OCI-LY1 (cell line): Measurements from ENCODE around the gene WFDC6.

Experiments
- H2AFZ ChIP-seq: fragments of 200-600 bp; sonication (generic), shearing (Covaris generic); 2 replicates; pipeline ENCODE4 v1.6.0; 2014; ENCODE audit warnings: antibody characterized with exemption, mild to moderate bottlenecking, low read length
- H3F3A ChIP-seq: fragments of 200-600 bp; sonication (generic), shearing (Covaris generic); 2 replicates; pipeline ENCODE4 v1.6.0; 2014; ENCODE audit warnings: mild to moderate bottlenecking, antibody characterized with exemption, low read length, moderate library complexity; ENCODE audit not compliant: insufficient read depth
- H3K27ac ChIP-seq: fragments of 200-600 bp; sonication (generic); 2 replicates; pipeline ENCODE4 v1.5.1; 2014; ENCODE audit warnings: low read length, mixed run types, mild to moderate bottlenecking, low read depth; ENCODE audit not compliant: poor library complexity, severe bottlenecking
- H3K27me3 ChIP-seq: fragments of 200-600 bp; sonication (generic); 2 replicates; pipeline ENCODE4 v1.6.0; 2014; ENCODE audit warnings: antibody characterized with exemption, mild to moderate bottlenecking, low read length, moderate library complexity; ENCODE audit not compliant: insufficient read depth
- H3K36me3 ChIP-seq: fragments of 200-600 bp; sonication (generic); 2 replicates; pipeline ENCODE4 v1.6.1; 2014; ENCODE audit warnings: mild to moderate bottlenecking, antibody characterized with exemption, low read length, moderate library complexity, mixed read lengths; ENCODE audit not compliant: insufficient read depth
- H3K4me1 ChIP-seq: fragments of 200-600 bp; sonication (generic); 2 replicates; pipeline ENCODE4 v1.5.1; 2014; ENCODE audit warnings: mild to moderate bottlenecking, low read length, moderate library complexity; ENCODE audit not compliant: insufficient read depth, severe bottlenecking
- H3K4me2 ChIP-seq: fragments of 200-600 bp; sonication (generic), shearing (Covaris generic); 2 replicates; pipeline ENCODE4 v1.6.1; 2014; ENCODE audit warnings: low read length
- H3K4me3 ChIP-seq: fragments of 200-600 bp; sonication (generic); 2 replicates; pipeline ENCODE4 v1.5.1; 2014; ENCODE audit warnings: low read length, low read depth, mild to moderate bottlenecking, mixed read lengths; ENCODE audit not compliant: poor library complexity, severe bottlenecking
- H3K79me2 ChIP-seq: fragments of 200-600 bp; shearing (Covaris generic); 2 replicates; pipeline ENCODE4 v1.6.1; 2016; ENCODE audit warnings: mixed run types, low read length, mixed read lengths; ENCODE audit not compliant: insufficient read depth
- H3K9ac ChIP-seq: fragments of 200-600 bp; sonication (generic), shearing (Covaris generic); 2 replicates; pipeline ENCODE4 v1.6.1; 2014; ENCODE audit warnings: mild to moderate bottlenecking, low read length, mixed read lengths
- H3K9me2 ChIP-seq: fragments of 200-600 bp; sonication (generic), shearing (Covaris generic); 2 replicates; pipeline ENCODE4 v1.6.1; 2014; ENCODE audit warnings: low read depth, mild to moderate bottlenecking, low read length, mixed read lengths
- H3K9me3 ChIP-seq: fragments of 200-600 bp; shearing (Covaris generic); 2 replicates; pipeline ENCODE4 v1.6.1; 2014; ENCODE audit warnings: low read length, mixed read lengths
- H4K20me1 ChIP-seq: fragments of 200-600 bp; sonication (generic), shearing (Covaris generic); 2 replicates; pipeline ENCODE4 v1.6.0; 2016; ENCODE audit warnings: mild to moderate bottlenecking, low read length; ENCODE audit not compliant: insufficient read depth
- EZH2 ChIP-seq: fragments of 200-600 bp; sonication (generic), shearing (Covaris generic); IDR thresholded peaks from 2 replicates; pipeline ENCODE4 v1.8.0; 2017; ENCODE audit warnings: borderline replicate concordance, mixed run types, mild to moderate bottlenecking, antibody characterized with exemption, low read length, moderate library complexity, mixed read lengths
- TF ChIP-seq, protein P1 (sequence below): fragments of 200-600 bp; sonication (generic), shearing (Covaris generic); IDR thresholded peaks from 2 replicates; pipeline ENCODE4 v1.5.1; 2017; ENCODE audit warnings: mild to moderate bottlenecking, antibody characterized with exemption, low read length, moderate library complexity, mixed read lengths

Gene WFDC6

DNA sequence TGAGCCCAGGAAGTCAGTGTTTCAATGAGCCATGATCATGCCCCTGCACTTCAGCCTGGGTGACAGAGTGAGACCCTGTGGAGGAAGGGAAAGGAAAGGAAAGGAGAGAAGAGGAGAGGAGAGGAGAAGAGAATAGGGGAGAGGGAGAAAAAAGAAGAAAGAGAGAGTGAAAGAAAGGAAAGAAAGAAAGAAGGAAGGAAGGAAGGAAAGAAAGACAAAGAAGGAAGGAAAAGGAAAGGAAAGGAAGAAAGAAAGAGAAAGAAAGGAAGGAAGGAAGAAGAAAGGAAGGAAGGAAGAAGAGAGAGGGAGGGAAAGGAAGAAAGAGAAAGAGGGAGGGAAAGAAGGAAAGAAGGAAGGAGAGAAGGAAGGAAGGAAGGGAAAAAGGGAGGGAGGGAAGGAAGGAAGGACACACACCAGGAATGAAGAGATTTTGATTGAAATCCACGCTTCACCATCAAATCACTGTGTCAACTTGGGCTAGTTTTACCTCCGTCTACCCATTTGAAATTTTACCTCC is 25.5 kb upstream of the WFDC6 start:
- no peak overlapping the region for H3K4me2 ChIP-seq
- no peak for TF ChIP-seq EZH2
- TF ChIP-seq, protein P1, sequence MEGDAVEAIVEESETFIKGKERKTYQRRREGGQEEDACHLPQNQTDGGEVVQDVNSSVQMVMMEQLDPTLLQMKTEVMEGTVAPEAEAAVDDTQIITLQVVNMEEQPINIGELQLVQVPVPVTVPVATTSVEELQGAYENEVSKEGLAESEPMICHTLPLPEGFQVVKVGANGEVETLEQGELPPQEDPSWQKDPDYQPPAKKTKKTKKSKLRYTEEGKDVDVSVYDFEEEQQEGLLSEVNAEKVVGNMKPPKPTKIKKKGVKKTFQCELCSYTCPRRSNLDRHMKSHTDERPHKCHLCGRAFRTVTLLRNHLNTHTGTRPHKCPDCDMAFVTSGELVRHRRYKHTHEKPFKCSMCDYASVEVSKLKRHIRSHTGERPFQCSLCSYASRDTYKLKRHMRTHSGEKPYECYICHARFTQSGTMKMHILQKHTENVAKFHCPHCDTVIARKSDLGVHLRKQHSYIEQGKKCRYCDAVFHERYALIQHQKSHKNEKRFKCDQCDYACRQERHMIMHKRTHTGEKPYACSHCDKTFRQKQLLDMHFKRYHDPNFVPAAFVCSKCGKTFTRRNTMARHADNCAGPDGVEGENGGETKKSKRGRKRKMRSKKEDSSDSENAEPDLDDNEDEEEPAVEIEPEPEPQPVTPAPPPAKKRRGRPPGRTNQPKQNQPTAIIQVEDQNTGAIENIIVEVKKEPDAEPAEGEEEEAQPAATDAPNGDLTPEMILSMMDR = no peak
- no peak overlapping the region for H2AFZ ChIP-seq
- no peaks in the 10 kb centered on the region for H3F3A ChIP-seq
- no peak overlapping the region for H3K9ac ChIP-seq
- no peak overlapping the region for H3K4me3 ChIP-seq
- no peaks in the 10 kb centered on the region for H3K9me3 ChIP-seq
- no peaks in the 10 kb centered on the region for H3K4me1 ChIP-seq
- no peaks in the 10 kb centered on the region for H3K9me2 ChIP-seq
- H4K20me1 ChIP-seq = no peaks in the 10 kb centered on the region
- H3K36me3 ChIP-seq = no peaks in the 10 kb centered on the region
- no peak overlapping the region for H3K27ac ChIP-seq
- no peaks in the 10 kb centered on the region for H3K27me3 ChIP-seq
- no peaks in the 10 kb centered on the region for H3K79me2 ChIP-seq

DNA sequence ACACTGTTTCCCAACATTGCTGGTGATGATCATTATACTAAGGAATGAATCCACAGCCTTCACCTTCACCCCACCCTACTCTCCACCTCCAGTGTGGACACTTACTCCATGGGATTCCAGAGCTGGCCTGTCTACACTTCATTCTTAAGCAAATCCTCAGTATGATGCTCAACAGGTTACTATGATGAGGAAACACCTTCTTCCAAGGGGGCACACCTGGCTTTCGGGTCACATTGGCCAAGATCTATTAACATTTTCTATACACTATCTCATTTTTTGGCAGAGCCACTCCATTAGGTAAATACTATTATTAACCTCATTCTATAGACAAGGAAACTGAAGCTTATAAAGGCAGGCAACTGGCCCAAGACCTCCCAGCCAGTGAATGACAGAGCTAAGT is 15.9 kb upstream of the WFDC6 start:
- Histone ChIP-seq H3K9me3 (no peaks in the 10 kb centered on the region), H3K4me1 (no peaks in the 10 kb centered on the region), H3F3A (no peaks in the 10 kb centered on the region), H3K27ac (no peak overlapping the region), H4K20me1 (no peaks in the 10 kb centered on the region), H3K4me3 (no peak overlapping the region), H3K27me3 (no peaks in the 10 kb centered on the region), H3K9me2 (no peaks in the 10 kb centered on the region), H2AFZ (no peak overlapping the region), H3K9ac (no peak overlapping the region), H3K4me2 (no peak overlapping the region), H3K36me3 (no peaks in the 10 kb centered on the region), H3K79me2 (no peaks in the 10 kb centered on the region)
- TF ChIP-seq EZH2 = no peak
- TF ChIP-seq, protein P1 = no peak

DNA sequence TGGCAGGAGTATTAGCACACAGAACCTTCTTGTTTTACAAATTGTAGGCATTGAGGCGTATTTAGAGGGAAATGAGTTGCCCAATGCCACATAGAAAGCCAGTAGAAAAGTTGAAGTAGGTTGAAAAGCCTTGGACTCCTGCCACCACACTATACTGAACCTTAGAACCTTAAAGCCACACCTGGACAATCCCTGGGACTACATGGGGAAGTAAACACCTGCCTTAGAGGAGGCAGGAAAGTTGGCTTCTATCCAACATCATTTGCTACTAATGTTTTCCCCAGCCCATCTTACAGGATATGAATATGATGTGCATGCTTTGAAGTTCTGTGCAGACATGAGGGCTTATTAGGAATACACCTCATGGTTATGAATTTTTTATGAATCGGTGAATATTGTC is 13.2 kb upstream of the WFDC6 start:
- Histone ChIP-seq H3K9ac (no peak overlapping the region), H3K4me3 (no peak overlapping the region), H2AFZ (no peak overlapping the region), H4K20me1 (no peaks in the 10 kb centered on the region), H3K4me2 (no peak overlapping the region), H3K9me2 (no peaks in the 10 kb centered on the region), H3K27ac (no peak overlapping the region), H3K4me1 (no peaks in the 10 kb centered on the region), H3K36me3 (no peaks in the 10 kb centered on the region), H3K9me3 (no peaks in the 10 kb centered on the region), H3K27me3 (no peaks in the 10 kb centered on the region), H3F3A (no peaks in the 10 kb centered on the region), H3K79me2 (no peaks in the 10 kb centered on the region)
- no peak for TF ChIP-seq EZH2
- TF ChIP-seq, protein P1 = no peak
